ENCODE data around the gene SLC12A9.

SLC12A9 gene

GRCh38 chr7:100888988-100889750 lies 36.7 kb downstream of the SLC12A9 start, which contains the start of gene UFSP1:
TSS of gene UFSP1 (minus strand) at chr7:100889715. CDS start at chr7:100889271, 444 bp downstream.
- DNase-seq (no peak), ATAC-seq (replicated peaks) (peak; percentile 36 to 47)
- H3K27ac Mint-ChIP-seq: peak within 1 kb of the TSS; percentile 91
- H3K36me3 Mint-ChIP-seq: peaks cover 43 to 47% of the 10 kb centered on the region in 2 donors
- H3K9me3 Mint-ChIP-seq: peaks cover 0 to 2% of the 10 kb centered on the region in 2 donors
- H3K4me3 Mint-ChIP-seq: peak within 1 kb of the TSS; percentile 87 to 91
- H3K27me3 Mint-ChIP-seq: peaks cover 28 to 38% of the 10 kb centered on the region in 2 donors
- peaks cover 52 to 65% of the 10 kb centered on the region in 2 donors for H3K4me1 Mint-ChIP-seq

GRCh38 chr7:100890653-100891567 lies 38.4 kb downstream of the SLC12A9 start:
- Mint-ChIP-seq H3K27ac (peak overlapping the region; percentile 88), H3K4me1 (peaks cover 42 to 55% of the 10 kb centered on the region in 2 donors)
- DNase-seq: no peak

GRCh38 chr7:100891568-100892247 lies 39.2 kb downstream of the SLC12A9 start:
- Mint-ChIP-seq H3K36me3 (peaks cover 22 to 25% of the 10 kb centered on the region in 2 donors), H3K27ac (no peak overlapping the region), H3K4me3 (peak overlapping the region; percentile 62 to 91), H3K9me3 (peaks cover 0 to 2% of the 10 kb centered on the region in 2 donors), H3K4me1 (peaks cover 41 to 53% of the 10 kb centered on the region in 2 donors), H3K27me3 (peaks cover 42 to 55% of the 10 kb centered on the region in 2 donors)
- no peak for DNase-seq
- ATAC-seq (replicated peaks): no peak

More at GRCh38 chr7:100890653-100891567, 38.4 kb downstream of the SLC12A9 start:
- H3K36me3 Mint-ChIP-seq: peaks cover 28 to 30% of the 10 kb centered on the region in 2 donors
- ATAC-seq (replicated peaks): no peak
- H3K9me3 Mint-ChIP-seq: peaks cover 0 to 2% of the 10 kb centered on the region in 2 donors
- peak overlapping the region; percentile 87 to 91 for H3K4me3 Mint-ChIP-seq
- H3K27me3 Mint-ChIP-seq: peaks cover 35 to 49% of the 10 kb centered on the region in 2 donors

GRCh38 chr7:100892364-100893317 lies 40.1 kb downstream of the SLC12A9 start:
- Mint-ChIP-seq H3K4me1 (peaks cover 31 to 44% of the 10 kb centered on the region in 2 donors), H3K27me3 (peaks cover 47 to 61% of the 10 kb centered on the region in 2 donors), H3K4me3 (no peak overlapping the region), H3K9me3 (no peaks in the 10 kb centered on the region), H3K36me3 (peaks cover 12 to 16% of the 10 kb centered on the region in 2 donors), H3K27ac (no peak overlapping the region)
- DNase-seq (no peak), ATAC-seq (replicated peaks) (no peak)

GRCh38 chr7:100893318-100893895 lies 40.9 kb downstream of the SLC12A9 start:
- Mint-ChIP-seq H3K27me3 (peaks cover 54 to 68% of the 10 kb centered on the region in 2 donors), H3K4me1 (peaks cover 25 to 36% of the 10 kb centered on the region in 2 donors), H3K4me3 (peak overlapping the region in 1 of 2 donors; percentile 21), H3K27ac (peak overlapping the region; percentile 62), H3K36me3 (peaks cover 5 to 8% of the 10 kb centered on the region in 2 donors), H3K9me3 (no peaks in the 10 kb centered on the region)
- ATAC-seq (replicated peaks) (no peak), DNase-seq (no peak)

- peak overlapping the region in 1 of 2 donors; percentile 67 for H3K4me3 Mint-ChIP-seq
- no peak for ATAC-seq (replicated peaks)
- H3K36me3 Mint-ChIP-seq: peaks cover 0 to 6% of the 10 kb centered on the region in 2 donors
- DNase-seq: no peak
- peak overlapping the region; percentile 62 for H3K27ac Mint-ChIP-seq
- H3K27me3 Mint-ChIP-seq: peaks cover 54 to 69% of the 10 kb centered on the region in 2 donors
- no peaks in the 10 kb centered on the region for H3K9me3 Mint-ChIP-seq
- peaks cover 23 to 32% of the 10 kb centered on the region in 2 donors for H3K4me1 Mint-ChIP-seq
Observed at GRCh38 chr7:100893910-100894721, 41.6 kb downstream of the SLC12A9 start.

- Mint-ChIP-seq H3K27me3 (peaks cover 57 to 74% of the 10 kb centered on the region in 2 donors), H3K27ac (peak overlapping the region; percentile 14), H3K36me3 (peaks cover 0 to 6% of the 10 kb centered on the region in 2 donors), H3K9me3 (no peaks in the 10 kb centered on the region), H3K4me1 (peaks cover 22 to 30% of the 10 kb centered on the region in 2 donors), H3K4me3 (peak overlapping the region; percentile 71 to 74)
- DNase-seq (peak; percentile 41), ATAC-seq (replicated peaks) (peak; percentile 9 to 24)
Observed at GRCh38 chr7:100894860-100895700, 42.6 kb downstream of the SLC12A9 start.

GRCh38 chr7:100895701-100895955 lies 43.1 kb downstream of the SLC12A9 start, which contains the start of gene ACHE:
TSS of gene ACHE (minus strand) at chr7:100895888. CDS start at chr7:100894232, 1,656 bp downstream.
- no peaks in the 10 kb centered on the region for H3K9me3 Mint-ChIP-seq
- peak within 1 kb of the TSS; percentile 80 for H3K27ac Mint-ChIP-seq
- peaks cover 59 to 75% of the 10 kb centered on the region in 2 donors for H3K27me3 Mint-ChIP-seq
- peak; percentile 24 to 30 for ATAC-seq (replicated peaks)
- no peak for DNase-seq
- H3K4me3 Mint-ChIP-seq: peak within 1 kb of the TSS; percentile 81 to 86
- peaks cover 0 to 6% of the 10 kb centered on the region in 2 donors for H3K36me3 Mint-ChIP-seq
- H3K4me1 Mint-ChIP-seq: peaks cover 17 to 24% of the 10 kb centered on the region in 2 donors

- DNase-seq (no peak), ATAC-seq (replicated peaks) (peak; percentile 30 to 31)
- H3K36me3 Mint-ChIP-seq: peaks cover 0 to 5% of the 10 kb centered on the region in 2 donors
- H3K4me3 Mint-ChIP-seq: peak overlapping the region; percentile 81 to 86
- H3K9me3 Mint-ChIP-seq: no peaks in the 10 kb centered on the region
- H3K27me3 Mint-ChIP-seq: peaks cover 60 to 75% of the 10 kb centered on the region in 2 donors
- H3K27ac Mint-ChIP-seq: peak overlapping the region; percentile 80
- peaks cover 15 to 19% of the 10 kb centered on the region in 2 donors for H3K4me1 Mint-ChIP-seq
Observed at GRCh38 chr7:100895956-100896731, 43.6 kb downstream of the SLC12A9 start.

GRCh38 chr7:100896732-100897608 lies 44.5 kb downstream of the SLC12A9 start:
- Mint-ChIP-seq H3K4me1 (peaks cover 12 to 14% of the 10 kb centered on the region in 2 donors), H3K27ac (no peak overlapping the region), H3K9me3 (no peaks in the 10 kb centered on the region), H3K27me3 (peaks cover 53 to 69% of the 10 kb centered on the region in 2 donors), H3K36me3 (peaks cover 0 to 5% of the 10 kb centered on the region in 2 donors), H3K4me3 (peak overlapping the region; percentile 67 to 86)
- peak; percentile 30 for DNase-seq
- peak; percentile 64 to 65 for ATAC-seq (replicated peaks)
